Nephron (organoid): ENCODE data around the gene SLC17A9.
"Not testable (repeated sequence)": the region's sequence is repeated elsewhere in the genome, so short reads cannot be mapped to it uniquely, and the experiment has no call there.

ENCODE experiments used
- H3K27ac Mint-ChIP-seq, 3 experiments: 2 replicates each; pipeline ENCODE4 v1.8.0; 2020; ENCODE audit warnings: mixed read lengths in 3 of 3, mild to moderate bottlenecking in 2 of 3, moderate library complexity in 1 of 3
- H3K27me3 Mint-ChIP-seq: 2 replicates; pipeline ENCODE4 v1.8.0; 2021; ENCODE audit warnings: low read depth, mild to moderate bottlenecking, moderate library complexity, mixed read lengths
- H3K36me3 Mint-ChIP-seq: 2 replicates; pipeline ENCODE4 v1.8.0; 2020; ENCODE audit warnings: low read depth, mixed read lengths
- H3K4me1 Mint-ChIP-seq: 2 replicates; pipeline ENCODE4 v1.8.0; 2020; ENCODE audit warnings: mixed read lengths
- H3K4me3 Mint-ChIP-seq, 3 experiments: 2 replicates each; pipeline ENCODE4 v1.8.0; 2020; ENCODE audit warnings: mild to moderate bottlenecking in 3 of 3, mixed read lengths in 3 of 3, moderate library complexity in 2 of 3
- H3K9me3 Mint-ChIP-seq: 2 replicates; pipeline ENCODE4 v1.8.0; 2020; ENCODE audit warnings: mixed read lengths
- TF ChIP-seq, protein P1 (sequence below), 3 experiments: fragments of 200-600 bp; sonication (generic); IDR thresholded peaks; one replicate each; pipeline ENCODE4 v1.5.0; 2021; ENCODE audit warnings: antibody characterized with exemption in 3 of 3; ENCODE audit not compliant: unreplicated experiment in 3 of 3

Gene SLC17A9

DNA sequence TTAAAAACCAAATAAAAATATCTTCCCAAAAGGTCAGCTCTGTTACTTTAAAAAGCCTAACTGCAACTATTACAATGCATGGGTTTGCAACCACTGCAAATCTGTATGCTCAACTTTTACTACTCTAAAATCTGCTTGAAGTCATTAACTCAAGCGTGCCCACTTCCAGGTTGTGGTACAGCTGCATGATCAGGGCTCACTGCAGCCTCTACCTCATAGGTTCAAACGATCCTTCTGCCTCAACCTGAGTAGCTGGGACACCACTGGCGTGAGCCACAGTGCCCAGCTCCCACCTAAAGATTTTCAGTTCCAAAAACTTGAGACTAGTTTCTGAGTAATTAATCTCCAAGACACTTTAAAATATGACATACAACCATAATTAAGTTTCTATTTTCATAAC, 34.4 kb upstream of the SLC17A9 start:
- Mint-ChIP-seq H3K4me1 (peaks cover 72% of the 10 kb centered on the region), H3K9me3 (no peaks in the 10 kb centered on the region), H3K36me3 (peaks cover 4% of the 10 kb centered on the region), H3K27ac (peak overlapping the region in 2 of 3 experiments; percentile 5), H3K27me3 (no peaks in the 10 kb centered on the region), H3K4me3 (no peak overlapping the region)
- TF ChIP-seq, protein P1, sequence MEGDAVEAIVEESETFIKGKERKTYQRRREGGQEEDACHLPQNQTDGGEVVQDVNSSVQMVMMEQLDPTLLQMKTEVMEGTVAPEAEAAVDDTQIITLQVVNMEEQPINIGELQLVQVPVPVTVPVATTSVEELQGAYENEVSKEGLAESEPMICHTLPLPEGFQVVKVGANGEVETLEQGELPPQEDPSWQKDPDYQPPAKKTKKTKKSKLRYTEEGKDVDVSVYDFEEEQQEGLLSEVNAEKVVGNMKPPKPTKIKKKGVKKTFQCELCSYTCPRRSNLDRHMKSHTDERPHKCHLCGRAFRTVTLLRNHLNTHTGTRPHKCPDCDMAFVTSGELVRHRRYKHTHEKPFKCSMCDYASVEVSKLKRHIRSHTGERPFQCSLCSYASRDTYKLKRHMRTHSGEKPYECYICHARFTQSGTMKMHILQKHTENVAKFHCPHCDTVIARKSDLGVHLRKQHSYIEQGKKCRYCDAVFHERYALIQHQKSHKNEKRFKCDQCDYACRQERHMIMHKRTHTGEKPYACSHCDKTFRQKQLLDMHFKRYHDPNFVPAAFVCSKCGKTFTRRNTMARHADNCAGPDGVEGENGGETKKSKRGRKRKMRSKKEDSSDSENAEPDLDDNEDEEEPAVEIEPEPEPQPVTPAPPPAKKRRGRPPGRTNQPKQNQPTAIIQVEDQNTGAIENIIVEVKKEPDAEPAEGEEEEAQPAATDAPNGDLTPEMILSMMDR (IDR thresholded peaks at IDR 0.05; ENCODE audit: unreplicated experiment in 3 of 3): no peak

GRCh38 chr20:62918831-62919230, 33.7 kb upstream of the SLC17A9 start:
- Mint-ChIP-seq H3K4me1 (peaks cover 73% of the 10 kb centered on the region), H3K27ac (peak overlapping the region in 1 of 3 experiments; percentile 5), H3K9me3 (no peaks in the 10 kb centered on the region), H3K4me3 (no peak overlapping the region), H3K36me3 (peaks cover 4% of the 10 kb centered on the region), H3K27me3 (no peaks in the 10 kb centered on the region)
- TF ChIP-seq, protein P1 (IDR thresholded peaks at IDR 0.05; ENCODE audit: unreplicated experiment in 3 of 3): no peak

DNA sequence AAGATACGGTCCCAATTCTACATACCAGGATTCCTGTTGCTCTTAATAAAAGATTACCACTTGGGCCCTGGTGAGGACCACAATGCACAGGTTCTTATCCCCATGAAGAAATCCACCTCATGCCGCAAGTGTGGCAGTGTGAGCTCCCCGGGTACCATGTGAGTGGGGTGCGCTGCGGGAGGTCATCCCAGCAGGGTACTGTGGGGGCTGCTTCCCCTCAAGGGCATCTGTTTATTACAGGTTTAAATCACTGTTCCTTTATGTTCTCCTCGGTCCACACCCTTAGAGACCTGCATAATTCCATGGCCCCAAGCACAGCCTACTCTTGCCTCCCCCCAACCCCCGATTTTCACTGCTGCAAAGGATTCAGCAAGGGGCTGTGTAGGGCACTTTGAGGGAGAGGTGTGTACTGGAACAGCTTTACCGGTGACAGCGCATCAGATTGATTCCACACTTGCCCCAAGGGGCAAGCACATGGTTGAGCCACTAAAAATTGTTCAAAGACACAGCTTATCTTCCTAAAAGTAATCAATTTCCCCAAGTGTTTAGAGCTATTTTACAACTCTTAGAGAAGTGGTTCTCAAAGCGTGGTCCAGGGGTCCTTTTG, 32.4 kb upstream of the SLC17A9 start:
- Mint-ChIP-seq H3K27me3 (no peaks in the 10 kb centered on the region), H3K4me3 (no peak overlapping the region), H3K9me3 (no peaks in the 10 kb centered on the region), H3K27ac (peak overlapping the region in 2 of 3 experiments; percentile 16 to 37), H3K36me3 (no peaks in the 10 kb centered on the region), H3K4me1 (peaks cover 73% of the 10 kb centered on the region)
- TF ChIP-seq, protein P1 (IDR thresholded peaks at IDR 0.05; ENCODE audit: unreplicated experiment in 3 of 3): no peak

- TF ChIP-seq, protein P1 (IDR thresholded peaks at IDR 0.05; ENCODE audit: unreplicated experiment in 3 of 3): peak; percentile 51 to 60 (median 59)
- H3K36me3 Mint-ChIP-seq: no peaks in the 10 kb centered on the region
- H3K4me1 Mint-ChIP-seq: peaks cover 72% of the 10 kb centered on the region
- peak overlapping the region; percentile 10 to 62 (median 51) for H3K27ac Mint-ChIP-seq
- no peaks in the 10 kb centered on the region for H3K27me3 Mint-ChIP-seq
- H3K4me3 Mint-ChIP-seq: peak overlapping the region in 1 of 3 experiments; percentile 37
- no peaks in the 10 kb centered on the region for H3K9me3 Mint-ChIP-seq
Observed at GRCh38 chr20:62921119-62921687, 31.3 kb upstream of the SLC17A9 start.

GRCh38 chr20:62922451-62922921, 30.0 kb upstream of the SLC17A9 start:
- Mint-ChIP-seq H3K36me3 (no peaks in the 10 kb centered on the region), H3K27me3 (no peaks in the 10 kb centered on the region), H3K9me3 (no peaks in the 10 kb centered on the region), H3K4me3 (peak overlapping the region; percentile 26 to 68 (median 63)), H3K27ac (peak overlapping the region in 1 of 3 experiments; percentile 59), H3K4me1 (peaks cover 68% of the 10 kb centered on the region)
- TF ChIP-seq, protein P1 (IDR thresholded peaks at IDR 0.05; ENCODE audit: unreplicated experiment in 3 of 3): no peak

- not testable (repeated sequence) for H3K36me3 Mint-ChIP-seq, H3K27me3 Mint-ChIP-seq, H3K27ac Mint-ChIP-seq, H3K9me3 Mint-ChIP-seq
- Mint-ChIP-seq H3K4me3 (peak overlapping the region in 1 of 3 experiments; percentile 26), H3K4me1 (peaks cover 68% of the 10 kb centered on the region)
Observed at GRCh38 chr20:62923059-62923668, 29.3 kb upstream of the SLC17A9 start.
